ENCODE data around the gene LCN6.
"Not testable (repeated sequence)": the region's sequence is repeated elsewhere in the genome, so short reads cannot be mapped to it uniquely, and the experiment has no call there.

LCN6 gene

DNA sequence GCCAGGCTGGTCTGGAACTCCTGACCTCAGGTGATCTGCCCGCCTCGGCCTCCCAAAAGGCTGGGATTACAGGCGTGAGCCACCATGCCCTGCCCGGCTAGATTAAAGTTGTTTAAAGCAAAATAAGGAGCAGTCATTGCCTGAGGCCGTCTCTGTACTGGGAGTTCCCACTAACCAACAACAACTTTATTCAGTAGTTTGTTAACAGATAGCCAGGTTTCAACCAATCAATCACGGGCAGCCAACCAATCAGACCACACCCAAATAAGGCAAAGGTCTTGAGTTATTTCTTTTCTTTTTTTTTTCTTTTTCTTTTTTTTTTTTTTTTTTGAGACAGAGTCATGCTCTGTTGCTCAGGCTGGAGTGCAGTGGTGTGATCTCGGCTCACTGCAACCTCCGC is 43.6 kb downstream of the LCN6 start:
- DNase-seq, result not testable (repeated sequence)

DNA sequence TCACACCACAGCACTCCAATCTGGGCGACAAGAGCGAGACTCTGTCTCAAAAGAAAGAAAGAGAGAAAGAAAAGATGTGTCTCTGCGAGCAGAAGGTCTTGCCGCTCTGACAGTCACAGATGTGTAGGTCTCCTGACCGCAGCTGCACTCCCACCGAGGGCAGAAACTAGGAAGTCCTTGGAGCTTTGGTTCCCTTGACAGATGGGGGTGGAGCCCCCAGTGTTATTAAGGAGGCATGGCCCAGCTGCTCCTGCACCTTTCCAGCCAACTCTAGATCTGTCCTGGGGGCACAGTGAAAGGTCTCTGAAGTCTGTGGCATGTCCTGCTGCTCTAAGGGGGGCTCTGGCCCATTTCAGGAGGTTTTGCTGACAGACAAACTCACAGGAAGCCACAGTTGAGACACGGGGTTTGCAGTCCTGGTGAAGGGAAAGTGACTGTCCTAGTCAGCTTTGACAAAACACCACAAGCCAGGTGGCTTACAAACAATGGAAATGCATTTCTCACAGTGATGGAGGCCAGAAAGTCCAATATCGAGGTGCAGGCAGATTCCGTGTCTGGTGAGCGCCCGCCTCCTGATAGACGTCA is 45.0 kb downstream of the LCN6 start:
- no peak for DNase-seq

GRCh38 chr9:136701668-136702053 is 46.7 kb downstream of the LCN6 start:
- no peak for DNase-seq

DNA sequence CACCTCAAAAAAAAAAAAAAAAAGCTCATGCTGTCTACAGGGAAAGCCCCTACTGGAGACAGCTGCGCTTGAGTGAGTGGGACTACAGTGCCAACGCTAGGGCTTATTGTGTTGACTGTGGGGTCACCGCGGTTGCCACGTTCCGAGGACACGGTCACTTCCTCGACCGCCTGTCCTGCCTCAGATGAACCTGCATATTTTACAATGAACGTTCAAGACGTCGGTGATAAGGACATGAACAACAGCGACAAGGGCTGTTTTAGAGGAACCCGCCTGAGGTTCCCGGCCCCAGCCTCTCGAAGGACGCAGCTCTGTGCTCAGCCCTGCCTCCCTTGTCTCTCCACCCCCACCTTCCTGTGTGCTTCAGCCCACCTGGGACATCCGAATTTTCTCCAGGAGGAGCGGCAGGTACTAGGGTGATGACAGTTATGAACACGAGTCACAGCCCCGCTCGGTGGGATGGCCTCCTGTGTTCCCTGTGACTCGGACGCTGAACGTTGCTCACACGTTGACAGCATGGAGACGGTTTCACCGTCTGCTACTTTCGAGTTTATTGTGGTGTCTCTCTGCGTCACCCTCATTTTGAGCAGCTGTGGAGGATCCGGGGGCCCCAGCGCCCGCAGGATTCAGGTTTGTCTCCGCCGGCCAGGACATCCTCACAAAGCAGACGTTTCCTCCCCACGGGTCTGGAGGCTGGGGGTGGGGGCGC is 47.2 kb downstream of the LCN6 start:
- DNase-seq, result peak; percentile 33

DNA sequence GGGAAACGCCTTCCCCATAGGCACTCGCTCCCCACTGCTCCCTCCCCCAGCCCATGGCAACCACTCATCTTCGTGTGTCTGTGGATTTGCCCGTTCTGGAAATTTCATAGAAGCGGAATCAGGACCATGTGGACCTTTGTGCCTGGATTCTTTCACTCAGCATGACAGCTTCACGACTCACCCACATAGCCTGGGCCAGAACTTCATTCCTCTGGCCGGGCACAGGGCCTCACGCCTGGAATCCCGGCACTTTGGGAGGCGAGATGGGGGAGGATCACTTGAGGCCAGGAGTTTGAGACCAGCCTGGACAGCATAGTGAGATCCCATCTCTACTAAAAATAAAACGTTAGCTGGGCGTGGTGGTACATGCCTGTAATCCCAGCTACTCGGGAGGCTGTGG is 48.0 kb downstream of the LCN6 start:
- no peak for DNase-seq

DNA sequence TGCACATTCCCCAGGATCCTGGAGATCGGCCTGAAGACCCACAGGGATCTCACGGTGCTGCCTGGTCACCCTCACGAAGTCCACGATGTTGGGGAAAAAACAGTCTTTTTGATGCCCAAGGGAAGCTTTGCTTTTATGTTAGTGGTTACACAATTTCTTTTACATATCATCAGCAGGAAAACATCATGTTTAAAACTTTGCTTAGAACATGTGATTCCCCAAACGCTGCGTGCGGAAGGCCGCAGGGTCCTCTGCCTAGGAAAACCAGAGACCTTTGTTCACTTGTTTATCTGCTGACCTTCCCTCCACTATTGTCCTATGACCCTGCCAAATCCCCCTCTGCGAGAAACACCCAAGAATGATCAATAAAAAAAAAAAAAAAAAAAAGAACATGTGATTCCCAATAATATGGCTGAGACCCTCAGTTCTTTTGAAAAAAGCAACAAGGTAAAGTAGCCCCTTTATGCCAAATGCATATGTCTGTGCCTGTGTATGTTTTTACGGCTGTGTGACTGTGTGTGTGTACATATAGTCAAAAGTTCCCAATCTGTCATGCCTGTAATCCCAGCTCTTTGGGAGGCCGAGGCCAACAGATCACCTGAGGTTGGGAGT is 49.6 kb downstream of the LCN6 start:
- DNase-seq, result no peak

GRCh38 chr9:136697821-136698526 is 50.4 kb downstream of the LCN6 start:
- no peak for DNase-seq

- no peak for DNase-seq
These were observed 51.0 kb downstream of the LCN6 start for GRCh38 chr9:136697146-136697820.

DNA sequence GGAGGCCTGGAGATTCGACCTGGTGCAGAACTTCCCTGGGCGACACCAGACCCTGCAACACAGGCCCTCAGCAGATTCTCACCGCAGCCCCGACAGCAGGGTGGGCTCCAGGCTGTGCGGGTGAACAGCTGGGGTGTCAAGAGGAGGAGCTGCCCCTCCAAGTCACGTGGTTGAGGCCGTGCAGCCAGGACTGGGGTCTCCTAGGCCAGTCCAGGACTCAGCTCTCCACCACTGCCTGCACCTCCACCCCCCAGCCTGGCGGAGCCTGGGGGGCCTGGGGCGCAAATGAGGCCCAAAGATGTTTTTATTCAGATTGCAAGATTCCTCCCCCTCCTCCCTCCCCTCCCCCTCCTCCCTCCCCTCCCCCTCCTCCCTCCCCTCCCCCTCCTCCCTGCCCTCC is 51.8 kb downstream of the LCN6 start:
- DNase-seq, result no peak

GRCh38 chr9:136695955-136696354 is 52.4 kb downstream of the LCN6 start:
- DNase-seq, result no peak

DNA sequence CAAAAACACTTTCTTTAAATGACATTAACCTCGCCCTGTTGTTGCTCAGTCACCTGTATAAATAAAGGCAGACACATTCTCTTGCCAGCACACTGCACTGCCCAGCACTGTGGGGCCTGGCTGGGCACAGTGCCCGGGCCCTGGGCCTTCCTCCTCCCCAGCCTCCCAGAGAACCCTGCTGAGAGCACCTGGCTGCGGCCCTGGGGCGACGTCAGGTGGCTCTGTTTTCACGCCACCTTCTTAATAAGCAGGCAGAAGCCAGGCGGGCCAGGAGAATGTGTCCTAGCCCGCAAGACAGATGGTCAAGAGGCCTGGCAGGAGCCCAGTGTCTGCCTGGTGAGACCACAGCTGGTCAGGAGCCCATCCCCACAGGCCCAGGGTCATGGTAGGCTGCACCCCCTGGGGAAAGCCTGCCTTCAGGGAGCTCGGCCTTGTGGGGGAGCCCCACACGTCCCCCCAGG is 52.9 kb downstream of the LCN6 start:
- DNase-seq, result no peak

GRCh38 chr9:136694872-136695247 is 53.5 kb downstream of the LCN6 start:
- DNase-seq, result no peak

DNA sequence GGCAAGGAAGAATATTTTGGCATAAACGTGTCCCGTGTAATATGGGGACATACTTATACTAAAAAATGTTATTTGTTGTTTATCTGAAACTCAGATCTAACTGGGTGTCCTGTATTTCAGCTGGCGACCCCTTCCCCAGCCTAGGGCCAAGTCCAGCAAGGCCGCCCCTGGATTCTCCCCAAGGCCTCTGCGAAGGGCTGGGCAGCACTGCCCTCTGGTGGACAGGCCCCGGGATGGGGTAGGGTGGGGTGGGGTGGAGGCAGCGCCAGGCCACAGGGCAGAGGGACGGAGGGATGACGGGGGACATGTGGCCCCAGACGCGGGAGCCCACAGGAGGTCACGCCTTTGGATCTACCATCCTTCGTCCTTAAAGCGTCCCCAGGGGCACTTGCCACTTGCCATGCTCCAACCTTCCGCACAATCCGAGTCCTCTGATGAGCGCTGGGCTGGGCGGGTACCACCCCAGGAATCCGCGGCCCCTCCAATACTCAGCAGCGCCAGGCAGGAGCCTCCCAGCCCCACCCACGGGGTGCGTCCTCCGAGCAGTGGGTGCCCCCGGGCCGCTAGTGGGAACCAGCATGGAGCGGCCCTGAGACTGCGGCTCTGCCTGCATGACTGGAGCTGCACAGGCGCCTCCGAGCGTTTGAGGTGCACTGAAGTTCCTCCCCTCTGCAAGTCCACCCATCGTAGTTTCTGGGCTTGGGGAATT is 54.0 kb downstream of the LCN6 start:
- DNase-seq, result peak; percentile 26
